GM21423 (cell line): ENCODE data around the gene IKBKE.
A peak's percentile ranks its signal among the peaks of the same experiment; 100 is the strongest.

ENCODE experiments used
- ATAC-seq: cut with Tn5 transposase; IDR thresholded peaks from one replicate; pipeline ENCODE4 v1.9.1; 2021; ENCODE audit warnings: mild to moderate bottlenecking, moderate library complexity; ENCODE audit not compliant: unreplicated experiment

Gene IKBKE

DNA sequence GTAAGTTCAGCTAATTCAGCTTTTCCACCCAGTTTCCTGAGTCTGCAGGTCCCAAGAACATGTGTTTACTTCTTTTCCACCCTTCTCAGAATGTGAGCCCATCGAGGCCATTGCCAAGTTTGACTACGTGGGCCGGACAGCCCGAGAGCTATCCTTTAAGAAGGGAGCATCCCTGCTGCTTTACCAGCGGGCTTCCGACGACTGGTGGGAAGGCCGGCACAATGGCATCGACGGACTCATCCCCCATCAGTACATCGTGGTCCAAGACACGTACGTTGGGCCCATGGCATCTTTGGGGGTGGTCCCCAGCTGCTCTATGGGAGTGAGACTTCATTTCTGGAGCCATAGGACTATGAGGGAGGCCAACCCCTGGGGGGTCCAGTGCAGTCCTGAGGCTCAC is 17.2 kb upstream of the IKBKE start:
- no peak for ATAC-seq

GRCh38 chr1:206455289-206455665 is 15.0 kb upstream of the IKBKE start:
- no peak for ATAC-seq

- no peak for ATAC-seq
Observed at GRCh38 chr1:206455666-206456344, 14.5 kb upstream of the IKBKE start.

GRCh38 chr1:206456577-206457370 is 13.5 kb upstream of the IKBKE start:
- no peak for ATAC-seq

DNA sequence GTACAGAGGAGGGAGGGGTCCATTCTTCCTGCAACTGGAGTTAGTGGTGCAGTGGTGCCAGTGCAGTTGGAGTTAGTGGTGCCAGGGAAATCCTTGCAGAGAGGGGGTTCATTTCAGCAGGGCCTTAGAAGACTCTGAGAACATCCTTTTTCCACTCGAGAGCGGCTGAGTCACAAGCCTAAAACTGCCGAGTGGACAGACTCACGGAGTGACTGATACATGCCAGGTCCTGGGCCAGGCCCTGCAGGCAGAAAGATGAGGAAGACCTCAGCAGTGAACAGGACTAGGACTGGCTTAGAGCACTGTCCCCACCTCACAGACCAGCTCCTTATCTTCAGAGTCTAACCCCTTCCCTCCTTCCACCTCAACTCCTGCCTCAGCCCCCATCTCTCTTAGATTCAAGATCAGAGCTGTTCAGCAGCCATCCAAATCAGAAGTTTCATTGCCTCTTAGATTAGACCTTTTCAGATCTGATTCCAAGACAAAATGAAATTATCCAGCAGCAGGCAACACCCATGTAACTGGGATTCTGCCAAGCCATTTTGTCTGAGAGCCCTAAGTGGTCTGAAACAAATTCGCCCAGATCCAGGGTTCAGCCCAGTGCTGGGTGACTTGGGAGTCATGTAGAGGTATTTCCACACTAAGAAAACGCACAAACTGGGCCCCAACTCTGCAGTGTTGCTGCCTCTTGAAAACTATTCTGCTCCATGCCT is 12.7 kb upstream of the IKBKE start:
- ATAC-seq = no peak

DNA sequence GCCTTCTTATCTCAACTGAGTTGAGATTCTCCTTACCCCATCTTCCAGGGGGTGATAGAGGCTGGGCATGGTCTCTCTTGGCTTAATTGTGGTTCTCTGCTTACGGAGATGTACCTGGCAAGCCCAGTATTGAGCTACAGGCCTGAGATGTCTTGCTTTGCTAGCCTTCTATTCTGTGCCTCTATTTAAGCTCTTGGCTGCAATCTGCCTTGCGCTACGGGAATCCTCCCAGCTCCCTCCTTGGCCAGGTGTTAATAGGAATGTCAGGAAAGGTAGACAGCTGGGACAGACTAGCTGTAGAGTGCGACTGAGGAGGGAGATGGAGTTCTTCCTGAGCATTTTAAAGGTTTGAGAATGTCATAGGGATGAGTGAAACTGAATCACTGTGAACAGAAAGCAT is 10.6 kb upstream of the IKBKE start:
- ATAC-seq = no peak

- no peak for ATAC-seq
Observed at GRCh38 chr1:206460836-206461426, 9.3 kb upstream of the IKBKE start.

- peak; percentile 41 for ATAC-seq
Observed at GRCh38 chr1:206461602-206462455, 8.4 kb upstream of the IKBKE start.

- ATAC-seq = no peak
Observed at GRCh38 chr1:206463137-206463536, 7.1 kb upstream of the IKBKE start.

DNA sequence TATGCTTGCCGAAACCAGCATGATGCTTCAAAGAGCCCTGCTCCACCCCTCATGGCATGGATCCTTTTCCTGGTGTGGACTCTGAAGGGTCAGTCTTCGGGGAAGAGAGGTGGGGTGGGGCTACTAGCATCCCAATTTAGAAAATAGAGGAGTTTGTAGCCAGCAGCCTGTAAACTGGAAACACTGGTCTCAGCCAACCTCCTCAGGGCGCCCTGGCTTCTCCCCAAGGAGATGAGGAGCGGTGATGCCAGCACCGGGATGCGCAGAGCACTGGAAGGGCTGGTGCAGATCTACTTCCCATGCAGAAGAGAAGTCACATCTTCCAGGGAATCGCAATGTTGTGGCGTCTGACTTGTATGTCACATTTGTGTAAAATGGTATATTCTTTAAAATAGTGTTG is 6.4 kb upstream of the IKBKE start:
- no peak for ATAC-seq

DNA sequence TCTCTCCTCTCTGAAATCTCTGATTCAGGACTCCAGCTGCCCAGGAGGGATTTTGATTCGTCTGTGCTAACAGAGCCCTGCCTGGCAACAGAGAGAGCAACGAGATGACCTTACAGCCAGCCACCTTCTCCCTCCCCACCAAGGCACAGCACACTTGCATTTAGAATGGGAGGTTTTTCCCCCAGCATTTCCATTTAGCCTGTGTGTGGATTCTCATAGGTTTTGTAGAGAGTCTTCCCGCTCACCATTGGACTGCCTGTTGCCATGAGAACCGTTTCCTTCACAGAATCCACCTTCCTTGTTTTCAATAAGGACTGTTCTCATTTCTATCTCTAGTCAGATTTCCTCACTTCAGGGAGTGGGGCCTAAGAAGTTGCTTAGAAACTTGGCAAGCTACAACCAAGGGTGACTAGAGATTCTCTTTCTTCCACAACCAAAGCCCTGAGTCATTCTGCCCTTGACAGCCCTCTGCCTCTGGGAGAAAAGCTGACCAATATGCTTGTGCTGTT is 5.8 kb upstream of the IKBKE start:
- ATAC-seq = no peak

DNA sequence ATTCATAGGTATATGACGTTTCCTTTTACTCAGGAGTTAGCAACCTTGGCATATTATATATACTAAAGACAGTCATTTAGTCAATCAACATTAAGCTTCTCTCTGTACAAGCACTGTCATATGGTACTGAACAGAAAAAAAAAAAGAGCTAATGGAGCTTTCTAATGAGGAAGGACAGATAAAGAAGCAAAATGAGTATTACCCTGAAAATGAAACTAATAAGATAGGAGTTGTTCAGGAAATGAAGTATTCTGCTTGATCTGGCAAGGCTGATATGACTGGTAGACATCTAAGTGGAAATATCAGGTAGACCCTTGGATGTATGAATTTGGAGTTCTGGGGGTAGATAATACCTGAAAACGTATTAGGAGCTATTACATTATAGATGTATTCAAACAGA is 4.3 kb upstream of the IKBKE start:
- no peak for ATAC-seq

DNA sequence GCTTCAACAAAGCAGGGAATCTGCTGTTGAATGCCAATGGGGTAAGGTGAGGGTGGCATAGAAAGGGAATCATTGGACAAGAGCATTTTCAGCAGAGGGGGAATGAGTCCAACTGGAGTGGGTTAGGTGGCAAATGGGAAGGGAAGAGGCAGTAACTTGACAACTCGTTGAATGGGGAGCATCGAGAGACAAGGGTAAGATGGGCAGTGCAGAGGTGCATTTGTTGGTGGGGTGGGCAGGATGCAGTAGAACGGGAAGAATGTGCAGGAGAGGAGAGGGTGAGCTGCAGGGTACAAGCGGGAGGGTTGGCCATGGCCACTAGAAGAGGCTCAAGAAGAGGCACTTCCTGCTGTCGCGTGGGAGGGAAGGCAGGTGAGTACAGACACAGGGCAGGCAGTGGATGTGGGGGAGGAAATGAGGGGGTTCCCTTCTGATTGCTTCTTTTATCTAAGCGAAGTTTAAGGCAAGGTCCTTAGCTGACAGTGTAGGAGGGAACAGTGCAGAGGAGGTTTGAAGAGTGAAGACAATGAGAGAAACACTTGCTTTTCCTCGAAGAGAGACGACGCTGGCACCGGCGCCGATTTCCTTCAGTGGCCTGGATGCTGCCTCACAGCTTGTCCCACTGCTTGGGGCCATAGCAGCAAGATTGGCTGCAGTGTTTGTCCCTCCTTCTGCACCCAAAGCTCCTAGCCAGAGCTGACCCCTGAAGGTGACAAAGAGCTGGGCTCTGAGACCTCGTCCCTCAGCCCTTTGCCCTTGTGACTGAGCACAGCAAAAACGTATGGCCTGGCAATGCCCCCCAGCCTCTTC is 3.2 kb upstream of the IKBKE start:
- no peak for ATAC-seq

GRCh38 chr1:206467915-206468314 is 2.4 kb upstream of the IKBKE start:
- ATAC-seq = no peak

DNA sequence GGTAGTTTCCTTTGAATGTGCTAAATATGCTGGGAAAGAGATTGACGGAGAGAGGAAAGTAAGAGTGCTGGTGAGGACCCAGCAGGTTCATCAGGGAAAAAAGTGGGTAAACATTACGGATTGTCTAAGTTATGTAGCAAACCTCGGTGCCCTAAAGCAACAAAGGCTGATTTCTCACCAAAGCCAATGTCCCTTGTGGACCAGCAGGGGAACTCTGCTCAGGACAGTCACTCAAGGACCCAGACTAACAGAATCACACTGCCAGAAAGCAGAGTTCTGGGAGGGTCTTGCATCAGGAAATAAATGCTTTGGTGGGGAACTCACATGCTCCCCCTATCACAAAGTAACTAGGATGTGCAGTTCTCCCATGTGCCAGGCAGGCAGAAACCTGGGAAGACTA is 1.7 kb upstream of the IKBKE start:
- ATAC-seq = no peak

DNA sequence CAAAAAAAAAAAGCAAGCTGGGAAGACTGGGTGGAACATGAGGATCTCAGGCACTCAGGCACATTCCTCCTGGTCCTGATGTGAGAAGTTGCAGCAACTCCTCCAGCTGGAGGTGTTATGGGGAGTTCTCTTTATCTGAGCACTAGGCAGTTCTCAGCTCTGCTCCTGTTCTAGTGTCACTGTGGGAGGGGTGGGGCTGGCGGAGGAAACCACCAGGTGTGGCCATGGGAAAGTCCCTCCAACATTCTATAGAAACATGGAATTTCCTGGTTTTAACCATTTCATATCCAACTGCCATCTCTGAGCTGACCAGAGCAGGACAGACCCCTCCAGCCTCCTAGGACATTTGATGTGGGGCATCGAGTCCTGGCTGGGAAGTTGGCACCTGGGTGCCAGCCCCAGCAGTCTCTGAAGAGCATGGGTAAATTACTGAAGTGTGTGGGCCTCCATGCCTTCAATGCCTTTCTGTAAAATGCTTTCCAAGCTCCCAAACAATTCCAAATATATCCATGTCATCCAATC is 804 bp upstream of the IKBKE start:
- no peak for ATAC-seq

DNA sequence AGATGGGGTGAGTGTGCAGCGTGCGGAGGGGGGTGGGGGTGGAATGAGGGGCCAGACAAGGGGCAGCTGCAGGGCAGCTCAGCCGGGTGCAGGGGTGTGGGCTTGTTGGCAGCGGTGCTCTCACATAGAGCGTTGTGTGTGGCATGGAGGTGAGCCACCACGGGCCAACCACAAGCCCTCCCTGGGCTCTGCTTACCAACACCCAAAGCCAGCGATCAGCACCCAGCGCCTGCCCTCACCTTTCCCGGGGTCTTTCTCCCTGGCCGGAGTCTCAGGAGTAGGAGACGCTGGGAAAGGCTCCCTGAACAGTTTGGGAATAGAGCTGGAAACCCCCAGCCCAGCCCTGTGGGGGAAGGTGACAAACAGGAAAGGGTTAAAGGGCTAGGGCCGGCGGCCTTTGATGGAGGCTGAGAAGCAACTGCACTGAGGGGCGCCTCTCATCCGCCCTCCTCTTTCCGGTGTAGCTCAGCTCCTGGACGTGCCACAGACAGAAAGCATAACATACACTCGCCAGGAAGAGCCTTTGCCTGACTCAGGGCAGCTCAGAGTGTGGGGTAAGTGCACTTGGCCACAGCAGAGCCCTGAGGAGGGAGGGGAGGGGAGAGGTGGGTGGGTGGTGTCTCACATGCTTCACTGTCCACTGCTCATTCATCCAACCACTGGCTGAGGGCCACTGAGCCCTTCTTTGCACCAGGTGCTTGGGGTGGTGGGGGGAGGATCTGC is 577 bp downstream of the IKBKE start:
- ATAC-seq = peak; percentile 41

GRCh38 chr1:206471415-206471801 is 1.1 kb downstream of the IKBKE start:
- ATAC-seq = peak; percentile 20

DNA sequence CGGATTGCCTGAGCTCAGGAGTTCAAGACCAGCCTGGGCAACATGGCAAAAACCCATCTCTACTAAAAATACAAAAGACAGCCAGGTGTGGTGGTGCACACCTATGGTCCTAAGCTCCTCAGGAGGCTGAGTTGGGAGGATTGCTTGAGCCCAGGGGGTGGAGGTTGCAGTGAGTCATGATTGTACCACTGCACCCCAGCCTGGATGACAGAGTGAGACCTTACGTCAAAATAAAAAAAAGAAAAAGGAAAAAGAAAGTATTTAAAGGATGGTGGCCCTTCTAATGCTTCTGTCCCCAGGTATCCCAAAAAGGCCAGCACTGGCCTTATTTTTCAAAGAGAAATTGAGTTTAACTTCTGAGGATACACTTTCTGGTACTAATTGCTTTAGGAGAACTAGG is 1.7 kb downstream of the IKBKE start:
- no peak for ATAC-seq
